Subcutaneous adipose tissue (tissue), 4 donors: ENCODE measurements around the gene ACTN4. TPM values are rescaled to one million over a fixed set of nuclear protein-coding genes. Genes with fewer than 3 reads are reported as not detected.

Source experiments
- CTCF ChIP-seq: fragments of 450-650 bp; IDR thresholded peaks from one replicate; pipeline ENCODE4 v1.5.1; 2016; ENCODE audit warnings: low read depth, mild to moderate bottlenecking, control low read depth, antibody characterized with exemption, moderate library complexity
- total RNA-seq, 4 donors: library from RNA; depleted of rRNA; stranded (reverse); fragments of >200 nt; gene quantifications; one replicate each; pipeline ENCODE4 v1.1.0, GENCODE V29; 2016

ACTN4 gene
- total RNA-seq, 4 donors from 2014 or later, result 179 to 258 (median 186) TPM

GRCh38 chr19:38670921-38671398 lies 23.5 kb downstream of the ACTN4 start:
- TF ChIP-seq CTCF, result no peak

GRCh38 chr19:38671654-38672053 lies 24.2 kb downstream of the ACTN4 start:
- no peak for TF ChIP-seq CTCF

GRCh38 chr19:38673030-38673429 lies 25.6 kb downstream of the ACTN4 start:
- TF ChIP-seq CTCF, result no peak

- TF ChIP-seq CTCF, result no peak
Observed at GRCh38 chr19:38674388-38675171, 27.1 kb downstream of the ACTN4 start.

- no peak for TF ChIP-seq CTCF
Observed at GRCh38 chr19:38675611-38676010, 28.2 kb downstream of the ACTN4 start.

GRCh38 chr19:38676023-38676877 lies 28.8 kb downstream of the ACTN4 start:
- no peak for TF ChIP-seq CTCF

- no peak for TF ChIP-seq CTCF
Observed at GRCh38 chr19:38676878-38677646, 29.6 kb downstream of the ACTN4 start.
